ENCODE results near the gene CDH3.

DNA sequence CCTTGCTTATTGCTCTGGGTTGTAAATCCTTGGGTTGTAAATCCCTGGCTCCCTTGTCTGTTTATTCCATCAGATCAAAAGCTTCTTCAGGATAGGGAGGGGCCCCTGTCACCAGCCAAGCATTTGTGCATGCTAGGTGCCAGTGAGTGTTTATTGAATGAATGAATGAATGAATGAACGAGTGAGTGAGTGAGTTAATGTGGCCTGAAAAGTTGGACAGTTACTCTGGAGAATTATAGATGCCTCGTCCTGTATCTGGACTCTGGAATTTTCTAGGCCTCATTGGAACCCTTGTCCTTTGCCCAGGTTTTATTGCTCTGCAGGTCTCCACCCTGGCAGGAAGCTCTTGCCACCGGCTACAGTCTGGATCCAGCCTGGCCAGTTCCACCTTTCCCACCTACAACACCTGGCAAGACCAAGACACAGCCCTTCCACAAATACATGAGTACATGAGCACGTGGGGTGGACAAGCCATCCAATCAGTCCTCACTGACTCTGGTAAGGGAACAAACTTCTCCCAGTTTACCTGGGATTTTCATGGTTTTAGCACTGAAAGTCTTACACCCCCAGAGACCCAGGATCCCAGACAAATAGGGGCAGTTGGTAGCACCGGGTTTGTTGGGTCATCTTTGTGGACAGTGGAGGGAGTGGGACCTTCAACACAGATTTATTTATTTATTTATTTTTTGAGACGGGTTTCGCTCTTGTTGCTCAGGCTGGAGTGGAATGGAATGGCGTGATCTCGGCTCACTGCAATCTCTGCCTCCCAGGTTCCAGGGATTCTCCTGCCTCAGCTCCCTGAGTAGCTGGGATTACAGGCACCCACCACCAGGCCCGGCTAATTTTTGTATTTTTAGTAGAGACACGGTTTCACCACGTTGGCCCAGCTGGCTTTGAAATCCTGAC lies 77.3 kb downstream of the CDH3 start:
- TF ChIP-seq, protein P1, sequence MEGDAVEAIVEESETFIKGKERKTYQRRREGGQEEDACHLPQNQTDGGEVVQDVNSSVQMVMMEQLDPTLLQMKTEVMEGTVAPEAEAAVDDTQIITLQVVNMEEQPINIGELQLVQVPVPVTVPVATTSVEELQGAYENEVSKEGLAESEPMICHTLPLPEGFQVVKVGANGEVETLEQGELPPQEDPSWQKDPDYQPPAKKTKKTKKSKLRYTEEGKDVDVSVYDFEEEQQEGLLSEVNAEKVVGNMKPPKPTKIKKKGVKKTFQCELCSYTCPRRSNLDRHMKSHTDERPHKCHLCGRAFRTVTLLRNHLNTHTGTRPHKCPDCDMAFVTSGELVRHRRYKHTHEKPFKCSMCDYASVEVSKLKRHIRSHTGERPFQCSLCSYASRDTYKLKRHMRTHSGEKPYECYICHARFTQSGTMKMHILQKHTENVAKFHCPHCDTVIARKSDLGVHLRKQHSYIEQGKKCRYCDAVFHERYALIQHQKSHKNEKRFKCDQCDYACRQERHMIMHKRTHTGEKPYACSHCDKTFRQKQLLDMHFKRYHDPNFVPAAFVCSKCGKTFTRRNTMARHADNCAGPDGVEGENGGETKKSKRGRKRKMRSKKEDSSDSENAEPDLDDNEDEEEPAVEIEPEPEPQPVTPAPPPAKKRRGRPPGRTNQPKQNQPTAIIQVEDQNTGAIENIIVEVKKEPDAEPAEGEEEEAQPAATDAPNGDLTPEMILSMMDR (conservative IDR thresholded peaks at IDR 0.05; ENCODE audit: low read depth, low read length) = no peak
- TF ChIP-seq EZH2phosphoT487 (IDR thresholded peaks at IDR 0.05; ENCODE audit: borderline replicate concordance, low read length) = no peak

Measured in PC-3 (cell line).